GM18507 (cell line): ENCODE data around the gene FOXI3.
"Not testable (repeated sequence)": the region's sequence is repeated elsewhere in the genome, so short reads cannot be mapped to it uniquely, and the experiment has no call there.

Experiments used
- DNase-seq: peaks from one replicate; pipeline ENCODE4 v3.0.0; 2011; ENCODE audit warnings: low read depth; ENCODE audit not compliant: insufficient read length; ENCODE audit errors: extremely low spot score
- FAIRE-seq: peaks from 2 replicates; lab custom pipeline; 2011; peaks lifted over from hg19 to GRCh38; lab: Jason Lieb, UNC

Gene FOXI3

GRCh38 chr2:88443353-88443938, 9.0 kb downstream of the FOXI3 start:
- no peak for FAIRE-seq
- DNase-seq, result no peak

- no peak for FAIRE-seq
- no peak for DNase-seq
Observed at GRCh38 chr2:88442473-88442872, 10.0 kb downstream of the FOXI3 start.

GRCh38 chr2:88442061-88442460, 10.4 kb downstream of the FOXI3 start:
- no peak for DNase-seq
- FAIRE-seq, result no peak

GRCh38 chr2:88437010-88437409, 15.5 kb downstream of the FOXI3 start:
- FAIRE-seq (no peak), DNase-seq (no peak)

- FAIRE-seq (no peak), DNase-seq (no peak)
Observed at GRCh38 chr2:88429929-88430328, 22.6 kb downstream of the FOXI3 start.

GRCh38 chr2:88423733-88424132, 28.8 kb downstream of the FOXI3 start:
- DNase-seq, result no peak
- FAIRE-seq, result no peak

- DNase-seq, FAIRE-seq: not testable (repeated sequence)
Observed at GRCh38 chr2:88419051-88419450, 33.4 kb downstream of the FOXI3 start.

GRCh38 chr2:88416016-88416663, 36.4 kb downstream of the FOXI3 start:
- DNase-seq (no peak), FAIRE-seq (no peak)

- not testable (repeated sequence) for DNase-seq, FAIRE-seq
Observed at GRCh38 chr2:88408870-88409269, 43.6 kb downstream of the FOXI3 start.

GRCh38 chr2:88400037-88400767, 52.3 kb downstream of the FOXI3 start:
- FAIRE-seq, result no peak
- DNase-seq, result no peak

- no peak for FAIRE-seq
Observed at GRCh38 chr2:88398180-88398579, 54.3 kb downstream of the FOXI3 start.

More at GRCh38 chr2:88398180-88398579, 54.3 kb downstream of the FOXI3 start:
- DNase-seq, result no peak
